GM12872 (cell line): Measurements from ENCODE around the gene COA8.

Experiments
- TF ChIP-seq, protein P1 (sequence below): IDR thresholded peaks from 3 replicates; pipeline ENCODE4 v1.5.1; 2011; ENCODE audit warnings: low read depth, mild to moderate bottlenecking, low read length, moderate library complexity; ENCODE audit not compliant: insufficient read depth

The COA8 gene

DNA sequence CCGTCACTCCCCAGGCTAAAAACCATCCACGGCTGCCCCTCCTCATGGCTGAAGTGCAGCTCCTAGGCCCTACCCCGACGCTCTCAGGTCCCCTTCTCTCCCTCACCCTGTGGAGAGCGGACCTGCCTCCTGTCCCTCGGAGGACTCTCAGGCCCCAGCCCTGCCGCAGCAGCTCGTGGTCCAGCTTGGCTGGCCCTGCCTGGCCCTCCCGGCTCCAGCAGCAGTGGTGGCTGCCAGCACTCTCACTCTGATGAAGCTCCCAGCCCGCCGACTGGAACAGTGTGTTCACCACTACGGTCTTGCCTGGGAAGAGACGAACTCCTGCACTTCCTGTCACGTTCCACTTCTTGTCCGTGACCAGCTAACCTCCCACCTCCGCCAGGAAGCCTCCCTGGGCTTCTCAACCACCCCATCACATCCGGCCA lies 11.4 kb upstream of the COA8 start:
- TF ChIP-seq, protein P1, sequence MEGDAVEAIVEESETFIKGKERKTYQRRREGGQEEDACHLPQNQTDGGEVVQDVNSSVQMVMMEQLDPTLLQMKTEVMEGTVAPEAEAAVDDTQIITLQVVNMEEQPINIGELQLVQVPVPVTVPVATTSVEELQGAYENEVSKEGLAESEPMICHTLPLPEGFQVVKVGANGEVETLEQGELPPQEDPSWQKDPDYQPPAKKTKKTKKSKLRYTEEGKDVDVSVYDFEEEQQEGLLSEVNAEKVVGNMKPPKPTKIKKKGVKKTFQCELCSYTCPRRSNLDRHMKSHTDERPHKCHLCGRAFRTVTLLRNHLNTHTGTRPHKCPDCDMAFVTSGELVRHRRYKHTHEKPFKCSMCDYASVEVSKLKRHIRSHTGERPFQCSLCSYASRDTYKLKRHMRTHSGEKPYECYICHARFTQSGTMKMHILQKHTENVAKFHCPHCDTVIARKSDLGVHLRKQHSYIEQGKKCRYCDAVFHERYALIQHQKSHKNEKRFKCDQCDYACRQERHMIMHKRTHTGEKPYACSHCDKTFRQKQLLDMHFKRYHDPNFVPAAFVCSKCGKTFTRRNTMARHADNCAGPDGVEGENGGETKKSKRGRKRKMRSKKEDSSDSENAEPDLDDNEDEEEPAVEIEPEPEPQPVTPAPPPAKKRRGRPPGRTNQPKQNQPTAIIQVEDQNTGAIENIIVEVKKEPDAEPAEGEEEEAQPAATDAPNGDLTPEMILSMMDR, result no peak

DNA sequence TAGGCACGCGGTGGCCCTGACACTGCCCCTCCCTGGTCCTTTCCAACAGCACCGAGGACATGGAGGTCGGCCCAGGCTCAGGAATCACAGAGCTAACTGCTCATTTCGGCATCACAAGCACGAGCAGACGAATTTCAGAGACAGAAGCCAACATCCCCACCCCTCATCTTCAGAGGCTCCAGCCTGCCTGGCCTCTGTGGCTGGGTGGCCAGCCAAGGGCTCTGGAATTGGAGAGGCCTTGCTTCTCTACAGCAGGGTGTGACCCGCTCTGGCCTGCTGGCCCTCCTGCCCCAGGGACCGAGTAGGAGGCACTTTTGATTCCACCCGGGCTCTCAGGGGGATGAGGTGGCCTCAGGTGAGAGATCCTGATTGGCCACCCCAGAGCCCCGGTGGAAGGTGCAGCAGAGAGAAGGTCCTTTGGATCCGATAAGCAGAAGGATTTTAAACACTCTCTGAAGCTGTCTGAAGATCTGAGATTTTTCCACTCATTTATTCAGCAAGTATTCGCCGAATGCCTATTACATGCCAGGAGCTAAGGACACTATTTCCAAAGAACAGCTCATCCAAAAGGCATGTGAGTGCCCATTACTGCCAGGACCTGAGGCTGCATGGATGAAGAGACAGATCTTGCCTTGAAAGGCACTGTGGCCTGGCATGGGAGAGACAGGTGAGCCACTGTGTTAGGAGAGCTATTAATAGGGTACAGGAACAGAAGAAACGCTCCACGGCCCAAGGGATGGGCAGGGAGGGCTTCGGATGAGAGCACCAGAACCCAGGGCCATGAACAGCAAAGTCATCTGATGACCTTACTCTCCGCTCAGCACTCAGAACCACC lies 10.5 kb upstream of the COA8 start:
- TF ChIP-seq, protein P1, result no peak

DNA sequence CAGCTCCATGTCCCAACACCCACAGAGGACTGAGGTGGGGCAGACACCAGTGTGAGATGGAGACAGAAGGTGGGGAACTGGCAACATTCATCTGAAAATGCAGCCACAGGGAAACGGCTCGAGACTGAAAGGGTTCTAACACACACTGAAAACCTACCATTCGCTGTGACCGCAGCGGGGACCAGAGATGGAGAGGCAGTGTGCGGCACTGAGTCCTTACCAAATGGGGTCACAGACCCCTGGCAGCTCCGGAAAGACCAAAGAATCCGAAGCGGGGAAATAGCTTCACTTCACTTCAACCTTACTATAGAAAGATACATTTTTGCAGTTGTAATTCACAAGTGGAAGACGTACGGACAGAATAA lies 9.9 kb upstream of the COA8 start:
- TF ChIP-seq, protein P1, result no peak

DNA sequence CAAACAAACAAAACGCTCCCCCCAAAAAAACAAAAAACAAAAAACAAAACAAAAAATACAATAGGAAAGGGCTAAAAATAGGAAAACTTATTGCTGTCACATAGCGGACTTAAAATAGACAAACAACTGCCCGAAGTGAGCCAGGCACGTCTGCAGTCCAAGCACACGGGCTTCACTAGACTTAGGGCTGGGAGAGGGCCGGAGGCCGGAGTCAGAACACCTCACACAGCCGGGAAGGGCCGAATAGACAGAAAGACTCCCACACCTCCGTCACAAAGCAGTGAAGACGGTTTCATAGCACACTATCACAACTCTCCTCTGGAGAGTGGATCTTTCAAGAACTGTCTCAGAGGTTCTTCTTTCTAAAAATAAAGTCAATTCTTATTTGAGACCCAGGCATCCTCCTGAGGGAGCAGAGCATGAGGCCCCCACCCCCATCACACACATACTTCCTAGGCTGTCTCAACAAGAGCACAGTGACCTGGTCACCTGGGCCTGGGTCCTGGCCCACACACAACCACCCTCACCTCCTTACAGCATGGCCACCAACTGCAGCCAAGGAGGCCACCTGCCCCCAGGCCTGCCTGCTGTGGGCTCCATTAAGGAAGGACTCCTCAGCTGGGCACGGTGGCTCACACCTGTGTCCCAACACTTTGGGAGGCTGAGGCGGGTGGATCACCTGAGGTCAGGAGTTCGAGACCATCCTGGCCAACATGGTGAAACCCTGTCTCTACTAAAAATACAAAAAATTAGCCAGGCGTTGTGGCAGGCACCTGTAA lies 7.0 kb upstream of the COA8 start:
- TF ChIP-seq, protein P1, result no peak

DNA sequence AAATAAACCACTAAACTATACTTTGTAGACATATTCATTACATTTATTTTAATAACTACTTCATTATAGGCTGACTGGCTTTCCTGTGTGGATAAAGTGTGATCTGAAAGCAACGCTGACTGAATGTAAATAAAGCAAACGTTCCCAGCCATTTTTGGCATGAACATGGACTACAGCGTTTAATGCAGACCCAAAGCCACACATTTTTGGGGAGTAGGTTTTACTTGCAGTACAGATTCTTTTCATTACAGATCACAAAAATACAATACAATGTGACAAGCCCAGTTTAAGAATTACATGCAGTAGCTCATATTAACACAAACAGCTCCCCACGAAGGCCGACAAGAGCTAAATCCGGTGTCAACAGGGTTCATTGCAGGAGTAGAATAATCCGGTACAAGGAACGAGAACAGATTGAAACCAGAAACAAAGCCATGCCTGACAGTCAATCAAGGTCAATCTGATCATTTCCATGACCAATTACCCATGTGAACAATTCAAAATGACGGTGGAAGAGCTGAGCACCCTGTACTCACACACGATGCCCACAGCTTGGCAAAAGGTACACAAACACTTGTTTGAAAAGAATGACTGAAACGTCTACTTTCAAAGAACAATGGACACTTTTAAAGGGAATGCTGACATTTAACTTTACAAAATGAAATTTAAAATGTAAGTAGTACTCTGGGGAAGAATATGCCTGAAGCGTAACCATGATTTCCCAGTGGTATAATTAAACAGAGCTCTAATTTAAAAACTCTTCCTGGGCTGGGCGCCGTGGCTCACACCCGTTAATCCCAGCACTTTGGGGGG lies 5.6 kb upstream of the COA8 start:
- TF ChIP-seq, protein P1, result no peak

DNA sequence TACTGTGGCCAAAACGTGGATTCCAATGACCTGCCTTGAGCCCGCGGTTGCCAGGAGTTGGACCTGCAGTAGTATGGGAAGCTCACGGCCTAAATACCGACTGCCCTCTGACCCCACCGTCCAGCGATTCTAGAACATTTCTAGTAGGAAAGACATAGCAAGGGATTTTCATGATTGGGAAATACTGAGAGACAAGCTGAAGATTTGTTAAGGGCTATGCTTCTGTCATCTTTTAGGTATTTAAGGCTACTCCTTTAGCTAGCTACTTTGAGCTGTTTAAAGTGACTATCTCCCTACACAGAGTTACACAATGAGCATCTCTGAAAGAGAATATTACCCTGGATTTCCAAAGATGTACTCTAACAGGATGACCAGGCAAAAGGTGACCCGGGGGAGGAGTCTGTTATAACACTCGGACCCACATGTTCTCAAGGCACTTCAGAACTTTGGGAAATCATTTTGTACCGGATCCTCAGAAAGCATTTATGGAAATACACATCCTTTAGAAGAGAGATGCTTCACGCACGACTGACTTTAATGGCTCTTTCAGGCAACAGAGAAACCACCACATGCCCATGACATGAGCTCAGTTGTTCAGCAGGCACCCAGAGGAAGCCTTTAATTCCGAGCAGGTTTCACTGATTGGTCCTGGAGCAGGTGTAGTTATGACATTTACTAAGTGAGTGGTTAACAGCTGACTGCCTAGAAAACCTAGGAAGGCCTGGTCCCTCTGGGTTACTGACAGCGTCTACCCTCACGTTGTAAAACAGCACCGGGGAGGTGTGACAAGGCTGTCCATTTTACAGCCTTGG lies 4.5 kb upstream of the COA8 start:
- TF ChIP-seq, protein P1, result no peak
